K562 (cell line): ENCODE measurements around the gene ZFYVE28. TPM values are rescaled to one million over a fixed set of nuclear protein-coding genes. Genes with fewer than 3 reads are reported as not detected.

ENCODE experiments used
- ATAC-seq: fragments of 200-7000 bp; cut with Tn5 transposase; 3 replicates; pipeline ENCODE4 v1.9.1; 2020; ENCODE audit warnings: moderate library complexity
- BruUV-seq: library from RNA; stranded (reverse); fragments of 400-500 nt; replicated peaks from 2 replicates; lab custom pipeline; 2021; lab: Mats Ljungman, UMichigan
- CTCF ChIA-PET: fragments of 300-600 bp; formaldehyde crosslinking; extraction: SDS; loops from one replicate; lab custom pipeline; 2021; ENCODE audit warnings: low intra/inter-chr PET ratio; lab: Yijun Ruan, JAX
- POLR2A ChIA-PET: fragments of 300-600, 350-650 bp; sonication (Branson Sonifier 250); formaldehyde crosslinking; extraction: SDS; loops from one replicate; lab custom pipeline; 2021; ENCODE audit warnings: antibody characterized with exemption, inconsistent platforms; lab: Yijun Ruan, JAX
- DNase-seq, 4 experiments: peaks; one replicate each; pipeline versions ENCODE4 v3.0.0 to v3.0.0-alpha.2; 2011 to 2018; ENCODE audit warnings: low spot score in 3 of 4, mixed read lengths in 3 of 4; ENCODE audit errors: extremely low read depth in 1 of 4
- FAIRE-seq: peaks from 2 replicates; lab custom pipeline; 2011; peaks lifted over from hg19 to GRCh38; lab: Jason Lieb, UNC
- H2AFZ ChIP-seq: 2 replicates; pipeline ENCODE4 v1.6.0; 2011; ENCODE audit warnings: low read depth, low read length, control low read depth, inconsistent platforms
- H3K27ac ChIP-seq: fragments of 200-600 bp; 3 replicates; pipeline ENCODE4 v1.8.0; 2011; ENCODE audit warnings: low read depth, mild to moderate bottlenecking, control low read depth, inconsistent platforms, low read length, moderate library complexity, mixed read lengths; ENCODE audit errors: extremely low read depth
- H3K27me3 ChIP-seq, 2 experiments: fragments of 300-600 bp in 1 of 2; 2 replicates in 1 of 2; 3 replicates in 1 of 2; pipeline versions ENCODE4 v1.6.0 to v1.8.0; 2011; ENCODE audit warnings: inconsistent platforms in 2 of 2, low read length in 2 of 2, mild to moderate bottlenecking in 1 of 2, mixed read lengths in 1 of 2, moderate library complexity in 1 of 2; ENCODE audit not compliant: control insufficient read depth in 2 of 2, insufficient read depth in 2 of 2
- H3K36me3 ChIP-seq: fragments of 300-600 bp; 3 replicates; pipeline ENCODE4 v1.8.0; 2011; ENCODE audit warnings: mild to moderate bottlenecking, low read length, inconsistent platforms; ENCODE audit not compliant: control insufficient read depth, insufficient read depth
- H3K4me1 ChIP-seq, 2 experiments: fragments of 200-600 bp in 1 of 2; replicated peaks in 1 of 2; 2 replicates in 1 of 2; 3 replicates in 1 of 2; pipeline versions ENCODE4 v1.5.1 to v1.8.0; 2011; ENCODE audit warnings: inconsistent platforms in 2 of 2, low read length in 2 of 2, mild to moderate bottlenecking in 1 of 2, mixed read lengths in 1 of 2, moderate library complexity in 1 of 2; ENCODE audit not compliant: control insufficient read depth in 2 of 2, insufficient read depth in 2 of 2
- H3K4me2 ChIP-seq: 2 replicates; pipeline ENCODE4 v1.6.1; 2011; ENCODE audit warnings: low read length, control low read depth, inconsistent platforms, mixed read lengths; ENCODE audit not compliant: insufficient read depth
- H3K4me3 ChIP-seq: fragments of 200-600 bp; sonication (generic), shearing (Covaris generic); 2 replicates; pipeline ENCODE4 v1.5.1; 2016; ENCODE audit warnings: control low read depth, inconsistent platforms
- H3K79me2 ChIP-seq: fragments of 200-600 bp; 3 replicates; pipeline ENCODE4 v1.8.0; 2011; ENCODE audit warnings: low read length, inconsistent platforms; ENCODE audit not compliant: control insufficient read depth, insufficient read depth
- H3K9ac ChIP-seq, 2 experiments: 2 replicates each; pipeline versions ENCODE4 v1.6.0 to v1.6.1; 2011; ENCODE audit warnings: low read depth in 2 of 2, low read length in 2 of 2, control low read depth in 1 of 2, inconsistent platforms in 1 of 2, mild to moderate bottlenecking in 1 of 2, mixed read lengths in 1 of 2; ENCODE audit not compliant: insufficient read depth in 1 of 2
- H3K9me1 ChIP-seq: one replicate; pipeline ENCODE4 v1.6.0; 2011; ENCODE audit warnings: inconsistent platforms, mild to moderate bottlenecking, low read length, moderate library complexity; ENCODE audit not compliant: control insufficient read depth, insufficient read depth
- H3K9me3 ChIP-seq: replicated peaks from 2 replicates; pipeline ENCODE4 v1.5.1; 2011; ENCODE audit warnings: low read depth, low read length, inconsistent platforms; ENCODE audit not compliant: control insufficient read depth, insufficient read depth
- H4K20me1 ChIP-seq: replicated peaks from 2 replicates; pipeline ENCODE4 v1.6.1; 2011; ENCODE audit warnings: low read length, inconsistent platforms, mixed read lengths; ENCODE audit not compliant: control insufficient read depth, insufficient read depth
- BMI1 ChIP-seq: fragments of 150-350 bp; IDR thresholded peaks from 2 replicates; pipeline ENCODE4 v1.6.1; 2014; ENCODE audit warnings: low read length
- CBX1 ChIP-seq: sonication (generic); IDR thresholded peaks from 2 replicates; pipeline ENCODE4 v1.6.1; 2016; ENCODE audit warnings: antibody characterized with exemption, low read depth, mild to moderate bottlenecking
- ESRRA ChIP-seq: fragments of 450-650 bp; IDR thresholded peaks from 2 replicates; pipeline ENCODE4 v1.6.1; 2014; ENCODE audit warnings: low read depth, mild to moderate bottlenecking, moderate library complexity, borderline replicate concordance
- JUND ChIP-seq, 2 experiments: IDR thresholded peaks; 2 replicates in 1 of 2; 3 replicates in 1 of 2; pipeline ENCODE4 v1.6.1; 2011; ENCODE audit warnings: borderline replicate concordance in 2 of 2, low read depth in 2 of 2, low read length in 2 of 2, improper control_type of control experiment in 1 of 2, missing biosample characterization in 1 of 2, missing genetic modification characterization in 1 of 2, missing genetic modification reagents in 1 of 2
- KAT8 ChIP-seq: fragments of 450-650 bp; IDR thresholded peaks from 2 replicates; pipeline ENCODE4 v1.6.1; 2016; ENCODE audit warnings: low read depth, mild to moderate bottlenecking
- SAFB ChIP-seq: fragments of 200-400 bp; formaldehyde crosslinking; IDR thresholded peaks from 2 replicates; pipeline ENCODE4 v1.6.1; 2017; ENCODE audit warnings: low read depth, low read length, borderline replicate concordance
- SETDB1 ChIP-seq: IDR thresholded peaks from one replicate; pipeline ENCODE4 v1.6.1; 2012; ENCODE audit warnings: low read length, control low read depth, inconsistent platforms
- SMAD2 ChIP-seq: fragments of 150-350 bp; IDR thresholded peaks from 2 replicates; pipeline ENCODE4 v1.6.1; 2014; ENCODE audit warnings: low read depth, mild to moderate bottlenecking, low read length
- SMARCB1 ChIP-seq: IDR thresholded peaks from 2 replicates; pipeline ENCODE4 v1.6.1; 2011; ENCODE audit warnings: improper control_type of control experiment, low read depth; ENCODE audit not compliant: insufficient read length
- SMARCE1 ChIP-seq: fragments of 450-650 bp; IDR thresholded peaks from 2 replicates; pipeline ENCODE4 v1.7.1; 2016; ENCODE audit warnings: mild to moderate bottlenecking
- TAL1 ChIP-seq: fragments of 450-650 bp; IDR thresholded peaks from 2 replicates; pipeline ENCODE4 v1.6.1; 2016; ENCODE audit warnings: mild to moderate bottlenecking
- TEAD4 ChIP-seq, 2 experiments: sonication (generic) in 1 of 2; formaldehyde crosslinking in 1 of 2; IDR thresholded peaks; 2 replicates each; pipeline versions ENCODE4 v1.6.1 to v1.8.0; 2012 to 2022; ENCODE audit warnings: borderline replicate concordance in 1 of 2, inconsistent platforms in 1 of 2, low read length in 1 of 2, mild to moderate bottlenecking in 1 of 2, missing genetic modification reagents in 1 of 2
- TFAM ChIP-seq: fragments of 250-450 bp; sonication (Bioruptor Pico); conservative IDR thresholded peaks from 2 replicates; pipeline ENCODE4 v1.5.0; 2021; ENCODE audit warnings: mild to moderate bottlenecking, moderate library complexity
- U2AF2 ChIP-seq: fragments of 200-400 bp; formaldehyde crosslinking; optimal IDR thresholded peaks from 2 replicates; pipeline ENCODE3; 2017; ENCODE audit warnings: low read depth, mild to moderate bottlenecking, low read length
- ZBED1 ChIP-seq: IDR thresholded peaks from 2 replicates; pipeline ENCODE4 v1.6.1; 2014
- ZNF232 ChIP-seq: sonication (generic); formaldehyde crosslinking; IDR thresholded peaks from 2 replicates; pipeline ENCODE4 v1.8.0; 2022; ENCODE audit warnings: mild to moderate bottlenecking, missing genetic modification reagents
- ZNF707 ChIP-seq: fragments of 250-450 bp; sonication (Bioruptor Pico); conservative IDR thresholded peaks from 2 replicates; pipeline ENCODE4 v1.8.0; 2022; ENCODE audit warnings: inconsistent platforms, mild to moderate bottlenecking, moderate library complexity
- ZSCAN29 ChIP-seq: fragments of 450-650 bp; IDR thresholded peaks from 2 replicates; pipeline ENCODE4 v1.6.1; 2017
- WGBS: fragments of 100-300 bp; shearing (Covaris generic); methylation state at CpG from one replicate; pipeline ENCODE4 v1.1.6; 2016; ENCODE audit warnings: low coverage, mixed read lengths; ENCODE audit not compliant: insufficient coverage; ENCODE audit errors: missing lambda C conversion rate; 5-methylcytosine and 5-hydroxymethylcytosine counted together
- in situ Hi-C: fragments of 300-500 bp; cut with MboI; formaldehyde crosslinking; loops from 4 replicates; pipeline ENCODE4 v1.15.0; 2018; ENCODE audit warnings: inconsistent platforms, mixed read lengths
- intact Hi-C: fragments of 100-400 bp; cut with micrococcal nuclease; formaldehyde crosslinking; loops from 2 replicates; pipeline ENCODE4 v1.14.2; 2022
- polyA plus RNA-seq, 8 experiments: library from polyadenylated mRNA; depleted of rRNA in 4 of 8; stranded (reverse) in 5 of 8; unstranded in 3 of 8; fragments of >200 nt; fragmentation: Nextera tagmentation in 2 of 8; fragmentation: Illumina TruSeq in 1 of 8; extraction: Ambion mirVana in 2 of 8; extraction: Trizol in 1 of 8; gene quantifications; 2 replicates each; pipeline versions ENCODE4 v1.2.1 to v1.2.3, GENCODE V29; 2011 to 2014; ENCODE audit warnings: inconsistent platforms in 1 of 8, missing spikeins in 1 of 8
- total RNA-seq, 7 experiments: library from RNA; depleted of rRNA in 6 of 7; stranded (reverse); fragments of >200 nt in 6 of 7; fragmentation: Illumina TruSeq in 2 of 7; extraction: Trizol in 2 of 7; gene quantifications; 2 replicates each; pipeline versions ENCODE4 v1.2.1 to v1.2.3, GENCODE V29; 2011 to 2021; ENCODE audit warnings: low replicate concordance in 1 of 7
- TF ChIP-seq, protein P1 (sequence below): fragments of 450-650 bp; IDR thresholded peaks from one replicate; pipeline ENCODE4 v1.6.1; 2018; ENCODE audit warnings: mild to moderate bottlenecking, moderate library complexity; ENCODE audit not compliant: partially characterized antibody
- TF ChIP-seq, protein P2 (sequence below): fragments of 450-650 bp; IDR thresholded peaks from 2 replicates; pipeline ENCODE4 v1.6.1; 2016; ENCODE audit warnings: borderline replicate concordance

Gene ZFYVE28
- total and polyA plus RNA-seq, 9 of the 15 experiments (the other 6 are each of a cell fraction or from before 2014, with no cell fraction given), result 1.3 to 24.8 (median 8.9) TPM

DNA sequence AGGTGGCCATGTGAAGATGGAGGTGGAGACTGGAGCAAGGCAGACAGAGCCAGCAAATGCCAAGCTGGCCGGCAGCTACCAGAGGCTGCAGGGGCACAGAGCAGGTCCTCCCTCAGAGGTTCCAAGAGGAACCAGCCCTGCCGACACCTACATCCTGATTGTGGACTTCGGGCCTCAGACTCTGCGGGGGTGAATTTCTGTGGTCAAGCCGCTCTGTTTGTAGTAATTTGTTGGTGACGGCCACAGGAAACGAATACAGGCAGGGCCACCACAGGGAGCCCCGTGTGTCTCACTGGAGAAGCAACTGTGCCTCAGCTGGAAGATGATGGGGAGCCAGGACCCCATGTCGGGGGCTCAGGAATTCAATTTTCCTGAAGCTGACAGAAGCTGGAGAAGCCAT, 28.3 kb downstream of the ZFYVE28 start (continued):
- TF ChIP-seq TEAD4 (IDR thresholded peaks at IDR 0.05; ENCODE audit: low read length) (peak; percentile 39; the same call in 1 of the 2 replicates), TEAD4 (CRISPR knock-in tag; IDR thresholded peaks at IDR 0.05; ENCODE audit: borderline replicate concordance) (no peak), ZNF232 (CRISPR knock-in tag) (no peak), BMI1 (no peak), ZBED1 (0 out of 2 replicates have a peak, but pooled peaks have one; percentile 58), SETDB1 (no peak), JUND (IDR thresholded peaks at IDR 0.05; ENCODE audit: borderline replicate concordance, low read depth, low read length) (no peak), JUND (tag; IDR thresholded peaks at IDR 0.05; ENCODE audit: borderline replicate concordance, low read depth, low read length) (0 out of 3 replicates have a peak, but pooled peaks have one; percentile 11), ESRRA (peak; percentile 62; the same call in 1 of the 2 replicates)
- TF ChIP-seq, all 486 proteins: peak for 13

DNA sequence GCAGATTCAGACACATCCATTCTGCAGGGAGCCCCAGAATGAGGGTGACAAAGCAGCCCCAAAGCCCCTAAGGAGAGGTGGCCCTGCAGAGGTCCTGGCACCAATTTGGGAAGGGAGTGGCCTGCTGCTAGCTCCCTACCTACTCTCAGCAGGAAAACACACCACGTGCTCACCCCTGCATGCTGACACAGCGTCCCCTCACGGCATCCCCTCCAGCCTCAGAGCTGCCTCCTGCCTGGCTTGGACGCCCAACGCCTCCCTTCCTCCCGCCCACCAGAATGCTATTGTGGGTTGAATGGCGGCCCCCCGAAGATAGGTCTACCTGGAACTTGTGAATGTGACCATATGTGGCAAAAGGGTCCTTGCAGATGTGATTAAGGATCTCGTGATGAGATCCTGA, 28.8 kb downstream of the ZFYVE28 start:
- peak in 3 of 4 experiments; percentile 35 to 55 (median 39) for DNase-seq
- ATAC-seq, result peak; percentile 19
- Histone ChIP-seq H3K4me2 (peak overlapping the region; percentile 71), H3K4me1 (peaks cover 64 to 79% of the 10 kb centered on the region in 2 experiments), H4K20me1 (no peaks in the 10 kb centered on the region), H3K9me3 (no peaks in the 10 kb centered on the region), H3K9ac (peak overlapping the region; percentile 42 to 87; a peak in 3 of 4 replicates), H2AFZ (peak overlapping the region; percentile 70), H3K9me1 (peaks cover 6% of the 10 kb centered on the region), H3K27ac (peak overlapping the region; percentile 66), H3K4me3 (no peak overlapping the region), H3K36me3 (0 out of 3 replicates have a peak, but pooled peaks cover 5% of the 10 kb centered on the region), H3K27me3 (no peaks in the 10 kb centered on the region), H3K79me2 (peaks cover 88% of the 10 kb centered on the region)
- CTCF ChIA-PET, result no interaction called here
- in situ Hi-C loops (no loop called here), intact Hi-C loops (no loop called here)
- no TSS peak for BruUV-seq
- no peak for FAIRE-seq
- WGBS, result 9% methylated on average over 8 of the region's 9 CpGs
- POLR2A ChIA-PET, result interaction anchor here (0.6 to 0.8 kb wide), 3 partner anchors 11 to 108 kb away, joined by 3 to 5 read pairs (median 3); no protein-coding TSS in a partner anchor
- TF ChIP-seq TFAM (CRISPR knock-in tag) (no peak), ZSCAN29 (no peak), CBX1 (no peak), TAL1 (no peak), KAT8 (no peak), U2AF2 (no peak), SMAD2 (no peak), ZNF707 (CRISPR knock-in tag) (no peak), SAFB (no peak), SMARCE1 (no peak), SMARCB1 (no peak)
- TF ChIP-seq, protein P1, sequence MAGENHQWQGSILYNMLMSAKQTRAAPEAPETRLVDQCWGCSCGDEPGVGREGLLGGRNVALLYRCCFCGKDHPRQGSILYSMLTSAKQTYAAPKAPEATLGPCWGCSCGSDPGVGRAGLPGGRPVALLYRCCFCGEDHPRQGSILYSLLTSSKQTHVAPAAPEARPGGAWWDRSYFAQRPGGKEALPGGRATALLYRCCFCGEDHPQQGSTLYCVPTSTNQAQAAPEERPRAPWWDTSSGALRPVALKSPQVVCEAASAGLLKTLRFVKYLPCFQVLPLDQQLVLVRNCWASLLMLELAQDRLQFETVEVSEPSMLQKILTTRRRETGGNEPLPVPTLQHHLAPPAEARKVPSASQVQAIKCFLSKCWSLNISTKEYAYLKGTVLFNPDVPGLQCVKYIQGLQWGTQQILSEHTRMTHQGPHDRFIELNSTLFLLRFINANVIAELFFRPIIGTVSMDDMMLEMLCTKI, result no peak
- TF ChIP-seq, protein P2, sequence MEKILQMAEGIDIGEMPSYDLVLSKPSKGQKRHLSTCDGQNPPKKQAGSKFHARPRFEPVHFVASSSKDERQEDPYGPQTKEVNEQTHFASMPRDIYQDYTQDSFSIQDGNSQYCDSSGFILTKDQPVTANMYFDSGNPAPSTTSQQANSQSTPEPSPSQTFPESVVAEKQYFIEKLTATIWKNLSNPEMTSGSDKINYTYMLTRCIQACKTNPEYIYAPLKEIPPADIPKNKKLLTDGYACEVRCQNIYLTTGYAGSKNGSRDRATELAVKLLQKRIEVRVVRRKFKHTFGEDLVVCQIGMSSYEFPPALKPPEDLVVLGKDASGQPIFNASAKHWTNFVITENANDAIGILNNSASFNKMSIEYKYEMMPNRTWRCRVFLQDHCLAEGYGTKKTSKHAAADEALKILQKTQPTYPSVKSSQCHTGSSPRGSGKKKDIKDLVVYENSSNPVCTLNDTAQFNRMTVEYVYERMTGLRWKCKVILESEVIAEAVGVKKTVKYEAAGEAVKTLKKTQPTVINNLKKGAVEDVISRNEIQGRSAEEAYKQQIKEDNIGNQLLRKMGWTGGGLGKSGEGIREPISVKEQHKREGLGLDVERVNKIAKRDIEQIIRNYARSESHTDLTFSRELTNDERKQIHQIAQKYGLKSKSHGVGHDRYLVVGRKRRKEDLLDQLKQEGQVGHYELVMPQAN, result no peak
